Activated CD4-positive, alpha-beta T cell treated with anti-CD3 and anti-CD28 coated beads, Interleukin-2, amount 50 U/mL, for 16 hours (primary cell): Measurements from ENCODE around the gene PRKCH.

Source experiments
- DNase-seq: peaks from one replicate; pipeline ENCODE4 v3.0.0-alpha.2; 2020

Gene PRKCH

GRCh38 chr14:61499991-61500390 is 178.6 kb downstream of the PRKCH start:
- DNase-seq, result no peak

DNA sequence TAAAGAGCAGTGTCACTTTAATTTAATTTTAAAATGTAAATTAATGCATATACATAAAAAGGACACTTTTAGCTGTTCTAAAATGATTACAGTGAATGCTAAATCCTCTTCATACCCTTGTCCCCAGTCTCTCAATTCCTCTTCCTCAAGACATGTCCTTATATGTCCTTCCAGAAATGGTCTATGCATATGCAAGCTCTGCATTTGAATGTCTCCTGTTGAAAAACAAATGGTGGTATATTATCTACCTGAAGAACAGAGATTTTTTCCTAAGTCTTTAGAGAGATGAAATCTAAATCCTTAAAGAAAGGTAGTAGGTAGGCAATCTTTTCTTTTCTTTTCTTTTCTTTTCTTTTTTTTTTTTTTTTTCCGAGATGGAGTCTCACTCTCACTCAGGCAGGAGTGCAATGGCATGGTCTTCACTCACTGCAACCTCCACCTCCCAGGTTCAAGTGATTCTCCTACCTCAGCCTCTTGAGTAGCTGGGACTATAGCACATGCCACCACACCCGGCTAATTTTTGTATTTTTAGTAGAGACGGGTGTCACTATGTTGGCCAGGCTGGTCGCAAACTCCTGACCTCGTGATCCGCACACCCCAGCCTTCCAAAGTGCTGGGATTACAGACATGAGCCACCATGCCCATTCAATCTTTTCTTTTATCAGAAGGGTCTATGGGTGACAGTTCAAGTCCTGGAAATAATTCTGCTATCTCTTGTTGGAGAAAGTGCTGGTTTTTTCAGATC is 180.5 kb downstream of the PRKCH start:
- no peak for DNase-seq

DNA sequence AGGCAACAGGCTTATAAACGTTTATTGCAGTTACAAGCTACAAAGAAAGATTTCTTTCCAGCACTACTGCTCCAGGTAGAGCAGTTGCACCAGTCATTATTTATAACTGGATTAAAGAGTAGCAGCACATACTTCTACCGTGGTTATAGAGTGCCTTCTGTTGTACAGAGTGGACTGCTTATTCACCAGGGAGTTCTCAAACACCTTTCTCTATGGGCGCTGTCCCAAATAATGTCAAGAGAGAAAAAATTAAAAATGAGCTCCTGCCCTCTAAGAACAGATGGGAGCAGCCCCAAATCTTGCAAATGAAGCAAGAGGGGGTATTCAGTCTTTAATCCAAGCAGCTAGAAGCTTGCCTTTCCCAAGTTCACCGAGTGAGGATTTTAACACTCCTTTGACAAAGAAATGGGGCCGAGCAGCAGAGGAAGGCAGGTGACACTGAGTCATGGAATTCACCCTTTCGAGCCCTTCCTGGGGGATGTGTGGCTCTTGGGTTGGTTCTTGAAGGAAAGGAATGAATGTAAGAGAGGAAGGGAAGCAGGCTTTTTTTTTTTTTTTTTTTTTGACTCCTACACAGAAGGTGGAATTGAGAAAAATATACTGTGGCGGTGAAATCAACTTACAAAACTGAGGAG is 181.2 kb downstream of the PRKCH start:
- DNase-seq, result peak; percentile 62

GRCh38 chr14:61503167-61503801 is 181.9 kb downstream of the PRKCH start:
- peak; percentile 89 for DNase-seq

DNA sequence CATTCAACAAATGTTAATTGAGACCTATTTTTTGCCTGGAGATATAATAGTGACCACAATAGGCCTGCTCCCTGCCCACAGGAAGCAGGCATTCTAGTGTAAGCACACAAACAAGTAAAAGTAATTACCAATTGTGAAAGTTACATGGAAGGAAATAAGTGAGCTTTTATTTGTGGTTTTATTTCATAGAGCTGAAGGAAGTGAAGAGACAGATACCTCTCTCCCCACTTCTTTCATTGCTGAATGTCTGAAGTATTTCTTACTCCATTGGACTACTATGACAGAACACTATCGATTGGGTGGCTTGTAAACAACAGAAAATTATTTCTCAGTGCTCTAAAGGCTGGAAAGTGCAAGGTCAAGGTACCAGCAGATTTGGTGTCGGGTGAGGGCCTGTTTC is 183.5 kb downstream of the PRKCH start:
- DNase-seq, result peak; percentile 47

- no peak for DNase-seq
Observed at GRCh38 chr14:61505815-61506809, 184.7 kb downstream of the PRKCH start.

DNA sequence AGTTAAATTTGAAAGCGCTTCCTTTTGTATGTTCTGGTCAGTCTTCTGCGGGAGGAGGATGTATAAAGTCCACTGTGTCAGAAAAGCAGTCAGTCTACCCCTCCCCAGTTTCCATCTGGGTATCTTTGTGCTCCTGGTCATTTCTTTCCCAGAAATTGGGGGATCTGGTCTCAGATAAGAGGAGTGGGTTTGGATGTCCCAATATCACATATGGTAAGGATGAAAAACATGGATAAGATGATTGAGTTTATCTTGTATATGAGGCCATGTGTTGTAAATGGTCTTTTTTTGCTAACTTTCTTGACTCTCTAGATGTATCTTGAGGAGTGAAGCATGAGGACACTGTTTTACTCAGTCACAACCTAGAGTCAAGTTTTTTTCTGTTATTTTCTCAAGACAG is 187.1 kb downstream of the PRKCH start:
- DNase-seq, result no peak

- DNase-seq, result no peak
Observed at GRCh38 chr14:61510736-61511557, 189.6 kb downstream of the PRKCH start.

GRCh38 chr14:61511558-61511948 is 190.2 kb downstream of the PRKCH start:
- DNase-seq, result peak; percentile 73

- DNase-seq, result no peak
Observed at GRCh38 chr14:61512026-61512834, 190.9 kb downstream of the PRKCH start.

- DNase-seq, result no peak
Observed at GRCh38 chr14:61513986-61514830, 192.8 kb downstream of the PRKCH start.

- no peak for DNase-seq
Observed at GRCh38 chr14:61514927-61515326, 193.5 kb downstream of the PRKCH start.

- DNase-seq, result no peak
Observed at GRCh38 chr14:61515436-61516117, 194.2 kb downstream of the PRKCH start.

GRCh38 chr14:61516118-61516743 is 194.9 kb downstream of the PRKCH start:
- no peak for DNase-seq

GRCh38 chr14:61516964-61517653 is 195.7 kb downstream of the PRKCH start:
- no peak for DNase-seq

- no peak for DNase-seq
Observed at GRCh38 chr14:61517911-61518384, 196.6 kb downstream of the PRKCH start.

DNA sequence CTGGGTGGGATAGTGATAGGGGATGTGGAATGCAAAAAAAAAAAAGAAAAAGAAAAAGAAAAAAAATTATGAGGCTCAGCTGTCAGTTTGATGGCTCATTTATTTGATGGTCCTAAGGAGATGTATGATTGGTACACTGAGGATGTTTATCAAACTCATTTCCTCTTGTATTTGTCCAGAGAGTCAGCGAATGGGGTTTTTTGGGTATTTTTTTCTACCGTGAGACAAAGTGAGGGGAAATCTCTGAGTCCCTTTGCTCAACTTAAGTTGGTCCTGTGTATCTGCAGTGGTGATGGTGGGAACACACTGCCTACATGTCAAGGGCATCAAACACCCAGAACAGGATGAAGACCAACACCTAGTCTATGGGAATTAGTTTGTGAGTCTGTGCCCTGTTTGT is 197.0 kb downstream of the PRKCH start:
- no peak for DNase-seq

DNA sequence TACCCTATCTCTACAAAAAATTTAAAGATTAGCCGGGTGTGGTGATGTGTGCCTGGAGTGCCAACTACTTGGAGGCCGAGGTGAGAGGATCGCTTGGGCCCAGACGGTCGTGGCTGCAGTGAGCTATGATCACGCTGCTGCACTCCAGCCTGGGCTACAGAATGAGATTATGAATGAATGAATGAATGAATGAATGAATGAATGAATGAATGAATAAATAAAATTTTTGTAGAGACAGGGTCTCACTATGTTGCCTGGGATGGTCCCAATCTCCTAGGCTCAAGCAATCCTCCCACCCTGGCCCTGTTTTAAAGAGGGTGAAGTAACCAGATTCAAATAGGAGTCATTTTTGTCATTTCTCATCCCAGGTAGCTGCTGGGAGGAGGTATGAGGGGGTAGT is 197.7 kb downstream of the PRKCH start:
- no peak for DNase-seq
